HepG2 (cell line): ENCODE measurements around the gene CCDC80. TPM values are rescaled to one million over a fixed set of nuclear protein-coding genes. Genes with fewer than 3 reads are reported as not detected.

Source experiments
- AKNA ChIP-seq: sonication (generic); formaldehyde crosslinking; IDR thresholded peaks from 2 replicates; pipeline ENCODE4 v1.4.0; 2020; ENCODE audit warnings: missing genetic modification reagents, borderline replicate concordance
- ATRX ChIP-seq: sonication (generic); formaldehyde crosslinking; IDR thresholded peaks from 2 replicates; pipeline ENCODE4 v1.4.0; 2020; ENCODE audit warnings: missing genetic modification reagents, borderline replicate concordance
- NR3C1 ChIP-seq: sonication (generic); formaldehyde crosslinking; IDR thresholded peaks from 2 replicates; pipeline ENCODE4 v1.4.0; 2020; ENCODE audit warnings: missing genetic modification reagents
- PRDM15 ChIP-seq: sonication (generic); formaldehyde crosslinking; IDR thresholded peaks from 2 replicates; pipeline ENCODE4 v1.4.0; 2020; ENCODE audit warnings: missing genetic modification reagents
- ZBTB2 ChIP-seq: sonication (generic); formaldehyde crosslinking; IDR thresholded peaks from 2 replicates; pipeline ENCODE4 v1.8.0; 2022; ENCODE audit warnings: low read depth, missing genetic modification reagents
- ZBTB39 ChIP-seq: sonication (generic); formaldehyde crosslinking; IDR thresholded peaks from 2 replicates; pipeline ENCODE4 v1.5.0; 2020; ENCODE audit warnings: missing genetic modification reagents
- ZBTB7A ChIP-seq: sonication (generic); formaldehyde crosslinking; IDR thresholded peaks from 2 replicates; pipeline ENCODE4 v1.8.0; 2022; ENCODE audit warnings: mild to moderate bottlenecking, missing genetic modification reagents
- ZMAT5 ChIP-seq: sonication (generic); formaldehyde crosslinking; IDR thresholded peaks from 2 replicates; pipeline ENCODE4 v1.5.0; 2020; ENCODE audit warnings: mild to moderate bottlenecking, low read depth, missing genetic modification reagents, borderline replicate concordance
- ZNF235 ChIP-seq: sonication (generic); formaldehyde crosslinking; IDR thresholded peaks from 2 replicates; pipeline ENCODE4 v1.8.1; 2023; ENCODE audit warnings: mild to moderate bottlenecking, missing genetic modification reagents, borderline replicate concordance
- ZNF292 ChIP-seq: sonication (generic); formaldehyde crosslinking; IDR thresholded peaks from 2 replicates; pipeline ENCODE4 v1.8.1; 2022; ENCODE audit warnings: mild to moderate bottlenecking, low read depth, missing genetic modification reagents, borderline replicate concordance
- ZNF619 ChIP-seq: sonication (generic); formaldehyde crosslinking; IDR thresholded peaks from 2 replicates; pipeline ENCODE4 v1.4.0; 2020; ENCODE audit warnings: mild to moderate bottlenecking, missing genetic modification reagents
- ZNF720 ChIP-seq: sonication (generic); formaldehyde crosslinking; IDR thresholded peaks from 2 replicates; pipeline ENCODE4 v1.4.0; 2020; ENCODE audit warnings: missing genetic modification reagents
- ZNF772 ChIP-seq: sonication (generic); formaldehyde crosslinking; IDR thresholded peaks from 2 replicates; pipeline ENCODE4 v1.5.0; 2020; ENCODE audit warnings: mild to moderate bottlenecking, missing genetic modification reagents
- ZNF776 ChIP-seq: sonication (generic); formaldehyde crosslinking; IDR thresholded peaks from 2 replicates; pipeline ENCODE4 v1.4.0; 2020; ENCODE audit warnings: mild to moderate bottlenecking, missing genetic modification reagents
- ZSCAN29 ChIP-seq: sonication (generic); formaldehyde crosslinking; conservative IDR thresholded peaks from 2 replicates; pipeline ENCODE4 v1.4.0; 2020; ENCODE audit warnings: mild to moderate bottlenecking, missing genetic modification reagents
- ZSCAN31 ChIP-seq: sonication (generic); formaldehyde crosslinking; IDR thresholded peaks from 2 replicates; pipeline ENCODE4 v1.5.0; 2020; ENCODE audit warnings: low read depth, mild to moderate bottlenecking, missing genetic modification reagents
- polyA plus RNA-seq, 8 experiments: library from polyadenylated mRNA; depleted of rRNA in 3 of 8; stranded (reverse) in 7 of 8; unstranded in 1 of 8; fragments of >200 nt; fragmentation: Illumina TruSeq in 4 of 8; extraction: Trizol in 4 of 8; gene quantifications; 2 replicates each; pipeline versions ENCODE4 v1.2.1 to v1.2.3, GENCODE V29; 2011 to 2016; ENCODE audit warnings: low read depth in 4 of 8, missing spikeins in 1 of 8, mixed read lengths in 1 of 8; ENCODE audit not compliant: insufficient read depth in 1 of 8
- total RNA-seq, 5 experiments: library from RNA; depleted of rRNA; stranded (reverse); fragments of >200 nt; fragmentation: Illumina TruSeq; extraction: Trizol; gene quantifications; 2 replicates each; pipeline ENCODE4 v1.2.3, GENCODE V29; 2016; ENCODE audit warnings: low read depth in 1 of 5

The CCDC80 gene
- total and polyA plus RNA-seq, 2 of the 13 experiments (the other 11 are each of a cell fraction or from before 2014, with no cell fraction given) = not detected

- TF ChIP-seq AKNA (CRISPR knock-in tag) (no peak), ZSCAN29 (no peak), ZNF292 (CRISPR knock-in tag) (peak; percentile 26; the same call in 1 of the 2 replicates), ZMAT5 (no peak), ZNF720 (no peak), ZNF235 (CRISPR knock-in tag) (no peak), ZBTB7A (CRISPR knock-in tag) (no peak), ZNF772 (CRISPR knock-in tag) (peak; percentile 96), NR3C1 (no peak), ZNF776 (CRISPR knock-in tag) (0 out of 2 replicates have a peak, but pooled peaks have one; percentile 1), PRDM15 (no peak), ZSCAN31 (CRISPR knock-in tag) (peak; percentile 78; the same call in 1 of the 2 replicates), ZBTB39 (no peak; the same call in 1 of the 2 replicates), ZNF619 (CRISPR knock-in tag) (no peak), ATRX (no peak), ZBTB2 (CRISPR knock-in tag) (peak; percentile 80)
Measured at GRCh38 chr3:112561734-112562529, 79.0 kb downstream of the CCDC80 start, which contains the start of the genes ATG3 and SLC35A5 (continued).
